OCI-LY3 (cell line): Measurements from ENCODE around the gene CLEC4M.

ENCODE experiments used
- H2AFZ ChIP-seq: fragments of 200-600, 300-600 bp; shearing (Covaris generic); 2 replicates; pipeline ENCODE4 v1.6.0; 2014; ENCODE audit warnings: antibody characterized with exemption, low read depth, low read length
- H3K27ac ChIP-seq: fragments of 200-600, 300-600 bp; sonication (generic); 2 replicates; pipeline ENCODE4 v1.5.1; 2014; ENCODE audit warnings: mild to moderate bottlenecking, low read length, moderate library complexity, mixed read lengths
- H3K27me3 ChIP-seq: fragments of 200-600, 300-600 bp; sonication (generic); 2 replicates; pipeline ENCODE4 v1.6.1; 2014; ENCODE audit warnings: low read depth, low read length, mixed read lengths
- H3K36me3 ChIP-seq: fragments of 200-600, 300-600 bp; sonication (generic); replicated peaks from 2 replicates; pipeline ENCODE3; 2014; ENCODE audit warnings: low read depth, low read length, mixed read lengths
- H3K4me1 ChIP-seq: fragments of 300-600, 200-600 bp; sonication (generic); 2 replicates; pipeline ENCODE4 v1.6.1; 2014; ENCODE audit warnings: low read length, mixed read lengths
- H3K4me2 ChIP-seq: fragments of 200-600, 300-600 bp; sonication (generic); 2 replicates; pipeline ENCODE4 v1.6.1; 2014; ENCODE audit warnings: low read length, mixed read lengths
- H3K4me3 ChIP-seq: fragments of 300-600, 200-600 bp; sonication (generic); 2 replicates; pipeline ENCODE4 v1.5.1; 2014; ENCODE audit warnings: antibody characterized with exemption, mild to moderate bottlenecking, low read length, moderate library complexity
- H3K79me2 ChIP-seq: fragments of 300-600, 200-600 bp; shearing (Covaris generic); 2 replicates; pipeline ENCODE4 v1.6.1; 2014; ENCODE audit warnings: mild to moderate bottlenecking, low read length, mixed read lengths
- H3K9ac ChIP-seq: fragments of 300-600, 200-600 bp; shearing (Covaris generic); 2 replicates; pipeline ENCODE4 v1.6.0; 2014; ENCODE audit warnings: mild to moderate bottlenecking, low read length, moderate library complexity
- H3K9me3 ChIP-seq: fragments of 200-600, 300-600 bp; shearing (Covaris generic); 2 replicates; pipeline ENCODE4 v1.6.1; 2014; ENCODE audit warnings: low read length, mixed read lengths; ENCODE audit not compliant: insufficient read depth
- H4K20me1 ChIP-seq: fragments of 200-600, 300-600 bp; sonication (generic); 2 replicates; pipeline ENCODE4 v1.6.1; 2016; ENCODE audit warnings: low read length, mixed read lengths; ENCODE audit not compliant: insufficient read depth
- EZH2phosphoT487 ChIP-seq: fragments of 200-600 bp; shearing (Covaris generic); IDR thresholded peaks from 2 replicates; pipeline ENCODE4 v1.6.1; 2018; ENCODE audit warnings: antibody characterized with exemption, mixed run types, low read depth
- TF ChIP-seq, protein P1 (sequence below): fragments of 200-600, 300-600 bp; sonication (generic); IDR thresholded peaks from 2 replicates; pipeline ENCODE4 v1.5.1; 2014; ENCODE audit warnings: antibody characterized with exemption, low read length, low read depth

CLEC4M gene, protein sequence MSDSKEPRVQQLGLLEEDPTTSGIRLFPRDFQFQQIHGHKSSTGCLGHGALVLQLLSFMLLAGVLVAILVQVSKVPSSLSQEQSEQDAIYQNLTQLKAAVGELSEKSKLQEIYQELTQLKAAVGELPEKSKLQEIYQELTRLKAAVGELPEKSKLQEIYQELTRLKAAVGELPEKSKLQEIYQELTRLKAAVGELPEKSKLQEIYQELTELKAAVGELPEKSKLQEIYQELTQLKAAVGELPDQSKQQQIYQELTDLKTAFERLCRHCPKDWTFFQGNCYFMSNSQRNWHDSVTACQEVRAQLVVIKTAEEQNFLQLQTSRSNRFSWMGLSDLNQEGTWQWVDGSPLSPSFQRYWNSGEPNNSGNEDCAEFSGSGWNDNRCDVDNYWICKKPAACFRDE

DNA sequence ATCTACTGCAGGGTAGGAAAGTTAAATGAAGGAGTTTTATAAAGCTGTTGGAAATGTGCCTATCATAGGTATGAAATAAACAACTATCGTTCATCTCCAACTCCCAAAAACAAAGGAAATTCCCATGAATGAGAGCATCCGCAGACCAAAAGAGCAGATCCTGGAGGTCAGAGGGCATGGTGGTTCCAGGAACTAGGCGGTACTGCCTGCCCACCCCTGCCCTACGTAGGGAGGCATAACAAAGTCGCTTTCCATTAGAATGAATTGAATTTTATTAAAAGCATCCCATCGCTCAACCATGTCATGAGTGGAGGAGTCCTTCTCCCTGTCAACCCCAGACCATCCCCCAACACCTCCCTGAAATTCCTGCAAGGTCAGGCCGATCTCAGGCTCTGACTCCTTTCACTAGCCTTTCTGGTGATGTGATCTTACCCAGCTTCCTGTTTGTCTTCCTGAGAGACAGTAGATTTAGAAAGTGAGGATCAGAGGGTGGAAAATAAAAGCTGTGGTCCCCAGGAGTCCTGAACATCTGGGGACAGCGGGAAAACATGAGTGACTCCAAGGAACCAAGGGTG is at the start of gene CLEC4M:
Gene CLEC4M (plus strand): TSS at position 525 of the 575 bp plus-strand sequence. CDS start 24 bp downstream, at position 549.
- peaks cover 25% of the 10 kb centered on the region for H3K9me3 ChIP-seq
- peaks cover 55% of the 10 kb centered on the region for H3K27me3 ChIP-seq
- H3K79me2 ChIP-seq: no peaks in the 10 kb centered on the region
- no peak within 1 kb of the TSS for H2AFZ ChIP-seq
- no peak within 1 kb of the TSS for H3K4me3 ChIP-seq
- H4K20me1 ChIP-seq: 0 out of 2 replicates have a peak, but pooled peaks cover 3% of the 10 kb centered on the region
- no peak within 1 kb of the TSS for H3K27ac ChIP-seq
- no peak within 1 kb of the TSS for H3K9ac ChIP-seq
- no peaks in the 10 kb centered on the region for H3K36me3 ChIP-seq
- no peaks in the 10 kb centered on the region for H3K4me1 ChIP-seq
- H3K4me2 ChIP-seq: no peak within 1 kb of the TSS
- TF ChIP-seq EZH2phosphoT487: no peak
- TF ChIP-seq, protein P1, sequence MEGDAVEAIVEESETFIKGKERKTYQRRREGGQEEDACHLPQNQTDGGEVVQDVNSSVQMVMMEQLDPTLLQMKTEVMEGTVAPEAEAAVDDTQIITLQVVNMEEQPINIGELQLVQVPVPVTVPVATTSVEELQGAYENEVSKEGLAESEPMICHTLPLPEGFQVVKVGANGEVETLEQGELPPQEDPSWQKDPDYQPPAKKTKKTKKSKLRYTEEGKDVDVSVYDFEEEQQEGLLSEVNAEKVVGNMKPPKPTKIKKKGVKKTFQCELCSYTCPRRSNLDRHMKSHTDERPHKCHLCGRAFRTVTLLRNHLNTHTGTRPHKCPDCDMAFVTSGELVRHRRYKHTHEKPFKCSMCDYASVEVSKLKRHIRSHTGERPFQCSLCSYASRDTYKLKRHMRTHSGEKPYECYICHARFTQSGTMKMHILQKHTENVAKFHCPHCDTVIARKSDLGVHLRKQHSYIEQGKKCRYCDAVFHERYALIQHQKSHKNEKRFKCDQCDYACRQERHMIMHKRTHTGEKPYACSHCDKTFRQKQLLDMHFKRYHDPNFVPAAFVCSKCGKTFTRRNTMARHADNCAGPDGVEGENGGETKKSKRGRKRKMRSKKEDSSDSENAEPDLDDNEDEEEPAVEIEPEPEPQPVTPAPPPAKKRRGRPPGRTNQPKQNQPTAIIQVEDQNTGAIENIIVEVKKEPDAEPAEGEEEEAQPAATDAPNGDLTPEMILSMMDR: no peak

DNA sequence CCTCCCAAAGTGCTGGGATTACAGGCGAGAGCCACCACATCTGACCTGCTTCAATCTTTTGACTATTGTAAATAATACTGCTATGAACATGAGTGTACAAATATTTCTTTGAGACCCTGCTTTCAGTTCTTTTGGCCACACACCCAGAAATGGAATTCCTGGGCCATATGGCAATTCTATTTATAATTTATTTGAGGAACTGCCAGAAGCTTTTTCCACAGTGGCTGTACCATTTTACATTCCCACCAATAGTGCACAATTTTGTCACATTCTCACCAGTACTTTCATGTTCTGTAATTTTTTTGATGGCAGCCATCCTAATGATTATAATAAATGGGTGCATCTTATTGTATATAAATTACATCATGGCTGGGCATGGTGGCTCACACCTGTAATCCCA is 47.4 kb upstream of the CLEC4M start:
- H3K27ac ChIP-seq: no peak overlapping the region
- H3K79me2 ChIP-seq: no peaks in the 10 kb centered on the region
- no peak overlapping the region for H3K4me2 ChIP-seq
- H2AFZ ChIP-seq: no peak overlapping the region
- H3K36me3 ChIP-seq: no peaks in the 10 kb centered on the region
- TF ChIP-seq, protein P1: no peak
- no peak for TF ChIP-seq EZH2phosphoT487
- H3K4me3 ChIP-seq: no peak overlapping the region
- peaks cover 4% of the 10 kb centered on the region for H3K9me3 ChIP-seq
- H3K4me1 ChIP-seq: peaks cover 2% of the 10 kb centered on the region; the same call in 1 of the 2 replicates
- peaks cover 25% of the 10 kb centered on the region for H3K27me3 ChIP-seq
- H3K9ac ChIP-seq: no peak overlapping the region
- no peaks in the 10 kb centered on the region for H4K20me1 ChIP-seq

DNA sequence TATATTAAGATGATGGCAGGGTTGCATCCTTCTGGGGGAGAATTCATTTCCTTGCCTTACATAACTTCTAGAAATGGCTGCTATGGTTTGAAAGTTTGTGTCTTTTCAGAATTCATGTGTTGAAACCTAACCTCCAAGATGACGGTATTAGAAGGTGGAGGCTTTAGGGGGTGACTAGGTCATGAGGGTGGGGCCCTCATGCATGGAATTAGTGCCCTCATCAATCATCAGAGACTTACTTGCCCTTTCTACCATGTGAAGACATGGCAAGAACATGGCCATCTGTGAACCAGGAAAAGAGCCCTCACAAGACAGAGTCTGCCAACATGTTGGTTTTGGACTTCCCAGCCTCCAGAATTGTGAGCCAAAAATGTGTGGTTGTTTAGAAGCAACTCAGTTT is 46.3 kb upstream of the CLEC4M start:
- Histone ChIP-seq H3K27ac (no peak overlapping the region), H3K4me2 (no peak overlapping the region), H3K79me2 (no peaks in the 10 kb centered on the region), H3K27me3 (peaks cover 23% of the 10 kb centered on the region), H3K4me1 (peaks cover 2% of the 10 kb centered on the region; the same call in 1 of the 2 replicates), H4K20me1 (no peaks in the 10 kb centered on the region), H3K4me3 (no peak overlapping the region), H3K36me3 (no peaks in the 10 kb centered on the region), H3K9ac (no peak overlapping the region), H3K9me3 (peaks cover 4% of the 10 kb centered on the region), H2AFZ (no peak overlapping the region)
- TF ChIP-seq, protein P1: no peak
- TF ChIP-seq EZH2phosphoT487: no peak

DNA sequence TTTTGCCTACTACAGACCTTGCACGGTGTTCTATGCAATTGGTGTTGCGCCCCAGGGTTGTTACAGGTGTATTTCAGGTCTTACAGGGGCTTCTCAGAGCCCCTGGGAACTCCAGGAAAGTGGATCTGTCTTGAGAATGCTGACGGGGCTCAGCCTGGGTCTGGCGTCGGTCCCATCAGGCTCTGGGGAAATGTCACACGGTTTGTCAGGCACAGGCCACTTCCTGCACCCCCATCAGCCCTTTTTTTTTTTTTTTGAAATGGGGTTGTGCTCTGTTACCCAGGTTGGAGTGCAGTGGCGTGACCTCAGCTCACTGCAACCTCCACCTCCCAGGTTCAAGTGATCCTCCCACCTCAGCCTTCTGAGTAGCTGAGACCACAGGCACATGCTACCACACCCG is 44.4 kb upstream of the CLEC4M start:
- no peak overlapping the region for H2AFZ ChIP-seq
- H3K27ac ChIP-seq: no peak overlapping the region
- peaks cover 2% of the 10 kb centered on the region; the same call in 1 of the 2 replicates for H3K4me1 ChIP-seq
- H3K9ac ChIP-seq: no peak overlapping the region
- H3K36me3 ChIP-seq: no peaks in the 10 kb centered on the region
- H3K4me2 ChIP-seq: no peak overlapping the region
- H4K20me1 ChIP-seq: no peaks in the 10 kb centered on the region
- H3K27me3 ChIP-seq: peaks cover 32% of the 10 kb centered on the region
- H3K79me2 ChIP-seq: no peaks in the 10 kb centered on the region
- TF ChIP-seq, protein P1: no peak
- no peak for TF ChIP-seq EZH2phosphoT487
- H3K4me3 ChIP-seq: no peak overlapping the region
- peaks cover 4% of the 10 kb centered on the region for H3K9me3 ChIP-seq
